Right renal pelvis (tissue), 4 donors: ENCODE data around the gene MTNR1B. TPM values are rescaled to one million over a fixed set of nuclear protein-coding genes. Genes with fewer than 3 reads are reported as not detected.

Source experiments
- DNase-seq, 4 donors: peaks; one replicate each; pipeline ENCODE4 v3.0.0-alpha.2; 2013; ENCODE audit warnings: low read depth in 4 of 4, low spot score in 3 of 4, missing footprints in 1 of 4
- polyA plus RNA-seq, 4 donors: library from polyadenylated mRNA; unstranded; fragments of 120-200 nt; gene quantifications; one replicate each; pipeline ENCODE4 v1.2.1, GENCODE V29; 2013; ENCODE audit not compliant: insufficient read length in 4 of 4

The MTNR1B gene
- polyA plus RNA-seq, 4 donors, result not detected

DNA sequence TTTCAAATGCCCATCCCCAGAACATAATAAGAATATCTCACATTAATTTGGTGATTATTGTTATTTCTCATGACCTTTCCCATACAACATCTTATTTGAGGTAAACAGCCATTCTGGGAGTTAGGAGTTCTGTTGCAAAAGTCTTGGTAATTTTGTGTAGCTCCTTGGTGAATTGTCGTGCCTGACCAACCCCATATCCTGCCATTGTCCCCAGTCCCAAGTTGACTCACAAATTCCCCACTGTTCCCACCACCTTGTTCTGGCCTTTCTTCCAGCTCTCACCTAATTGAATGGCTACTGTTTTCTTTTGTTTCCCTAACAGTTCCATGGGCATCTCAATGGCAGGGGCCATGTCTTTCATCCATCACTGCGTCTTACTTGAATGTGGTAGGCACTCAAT is 8.0 kb downstream of the MTNR1B start:
- DNase-seq, result no peak

DNA sequence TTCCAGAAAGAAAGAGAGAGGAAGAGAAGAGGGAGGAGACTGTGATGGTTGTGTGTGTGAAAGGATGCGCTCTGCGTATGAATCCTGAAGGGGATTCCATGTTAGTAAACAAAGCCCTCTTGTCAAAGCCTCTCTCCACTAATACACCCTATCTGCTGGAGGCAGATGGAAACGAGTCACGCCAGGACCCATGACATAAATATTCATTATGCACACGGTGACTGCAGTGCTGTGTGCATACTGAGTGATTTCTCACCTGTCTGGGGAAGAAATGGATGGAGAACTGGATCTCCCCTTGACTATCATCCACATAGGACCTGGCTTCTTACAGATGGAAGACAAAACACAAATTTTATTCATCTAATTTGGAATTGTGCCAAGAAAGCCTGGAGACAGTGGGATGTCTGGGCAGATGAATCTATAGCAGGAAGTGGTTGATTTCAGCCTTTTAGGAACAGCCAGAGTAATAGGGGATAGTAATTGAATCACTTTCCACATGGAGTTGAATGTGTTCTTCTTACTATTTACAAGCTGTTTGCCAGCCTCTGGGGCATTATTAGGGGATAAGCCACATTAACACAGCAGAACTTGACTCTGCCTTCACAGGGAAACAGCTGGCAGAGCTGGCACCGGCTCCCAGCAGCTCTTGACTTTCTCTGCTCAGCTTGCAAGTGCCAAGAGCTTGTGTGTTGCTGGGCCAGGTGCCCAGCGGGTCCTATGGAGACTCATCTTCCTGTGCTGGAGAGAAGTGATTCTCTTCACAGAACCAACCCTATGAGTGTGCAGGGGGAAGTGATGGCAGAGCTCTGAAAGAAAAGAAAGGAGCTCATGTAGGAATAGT is 9.0 kb downstream of the MTNR1B start:
- no peak for DNase-seq

DNA sequence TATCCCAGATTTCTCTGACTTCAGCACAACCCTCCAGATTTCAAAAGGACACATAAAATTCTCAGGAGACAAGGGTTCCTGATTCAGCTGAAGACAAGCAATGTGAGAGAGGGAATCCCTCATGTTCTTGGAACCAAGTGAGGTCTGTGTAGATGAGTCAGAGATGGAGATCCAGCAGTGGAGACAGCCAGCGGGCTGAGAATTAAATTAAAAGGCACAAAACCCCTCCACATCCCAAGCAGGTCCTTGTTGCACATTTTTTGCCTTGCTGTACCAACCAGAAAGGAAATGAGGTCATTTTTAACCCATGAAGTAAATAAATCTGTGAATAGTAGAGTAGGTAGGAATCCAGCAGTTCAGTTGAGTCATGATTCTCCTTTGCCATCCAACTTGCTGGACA is 9.7 kb downstream of the MTNR1B start:
- no peak for DNase-seq

DNA sequence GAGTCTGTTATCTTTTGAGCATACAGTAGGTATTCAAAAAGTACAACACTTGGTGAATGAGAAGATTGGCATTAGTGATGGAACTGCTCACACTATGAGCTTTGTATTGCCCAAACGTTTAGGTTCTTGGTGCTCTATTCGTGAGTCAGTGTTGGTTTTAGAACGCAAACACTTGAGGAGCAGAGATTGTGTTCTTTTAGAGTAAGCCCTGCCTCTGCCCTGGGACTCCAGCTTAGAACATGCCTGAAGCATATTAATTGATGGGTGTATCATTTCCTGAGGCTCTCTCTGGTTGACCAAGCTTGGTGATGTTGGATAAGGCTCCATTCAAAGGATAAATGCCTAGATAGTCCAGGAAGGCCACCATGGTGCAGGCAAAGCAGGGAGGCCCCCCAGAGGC is 10.9 kb downstream of the MTNR1B start:
- DNase-seq, result no peak

DNA sequence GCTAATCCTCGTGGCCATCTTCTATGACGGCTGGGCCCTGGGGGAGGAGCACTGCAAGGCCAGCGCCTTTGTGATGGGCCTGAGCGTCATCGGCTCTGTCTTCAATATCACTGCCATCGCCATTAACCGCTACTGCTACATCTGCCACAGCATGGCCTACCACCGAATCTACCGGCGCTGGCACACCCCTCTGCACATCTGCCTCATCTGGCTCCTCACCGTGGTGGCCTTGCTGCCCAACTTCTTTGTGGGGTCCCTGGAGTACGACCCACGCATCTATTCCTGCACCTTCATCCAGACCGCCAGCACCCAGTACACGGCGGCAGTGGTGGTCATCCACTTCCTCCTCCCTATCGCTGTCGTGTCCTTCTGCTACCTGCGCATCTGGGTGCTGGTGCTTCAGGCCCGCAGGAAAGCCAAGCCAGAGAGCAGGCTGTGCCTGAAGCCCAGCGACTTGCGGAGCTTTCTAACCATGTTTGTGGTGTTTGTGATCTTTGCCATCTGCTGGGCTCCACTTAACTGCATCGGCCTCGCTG is 12.1 kb downstream of the MTNR1B start:
- no peak for DNase-seq

DNA sequence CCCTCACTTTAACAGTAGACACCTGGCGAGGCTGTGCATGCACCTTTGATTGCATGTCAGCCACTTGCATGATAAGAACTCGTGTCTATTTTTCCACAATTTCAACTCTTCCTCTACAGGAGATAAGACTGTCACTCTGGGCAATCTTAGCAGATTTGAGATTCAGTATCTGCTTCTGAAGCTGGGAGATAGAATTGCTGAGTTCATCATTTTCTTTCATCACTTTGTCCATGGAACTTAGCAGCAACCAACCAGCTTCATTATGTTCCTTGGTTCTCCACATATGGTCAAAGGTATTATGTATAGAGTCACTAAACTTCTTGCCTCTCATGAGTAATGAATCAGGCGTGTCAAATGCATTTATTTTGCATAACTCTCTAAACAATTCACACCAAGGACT is 17.1 kb downstream of the MTNR1B start:
- no peak for DNase-seq

DNA sequence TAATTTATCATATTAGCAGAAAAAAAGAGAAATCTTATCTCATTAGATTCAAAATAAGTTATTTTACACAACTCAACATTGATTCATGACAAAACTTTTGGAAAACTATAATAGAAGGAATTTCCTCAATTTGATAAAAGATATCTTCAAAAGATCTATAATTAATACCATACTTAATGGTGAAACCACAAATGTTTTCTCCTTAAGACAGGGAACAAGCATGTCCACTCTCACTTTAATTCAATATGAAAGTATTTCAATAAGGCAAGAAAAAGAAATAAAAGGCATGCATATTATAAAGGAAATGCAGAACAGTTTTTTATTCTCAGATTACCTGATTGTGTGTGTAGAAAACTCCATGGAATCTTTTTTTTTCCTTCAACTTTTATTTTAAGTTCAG is 23.6 kb downstream of the MTNR1B start:
- no peak for DNase-seq

DNA sequence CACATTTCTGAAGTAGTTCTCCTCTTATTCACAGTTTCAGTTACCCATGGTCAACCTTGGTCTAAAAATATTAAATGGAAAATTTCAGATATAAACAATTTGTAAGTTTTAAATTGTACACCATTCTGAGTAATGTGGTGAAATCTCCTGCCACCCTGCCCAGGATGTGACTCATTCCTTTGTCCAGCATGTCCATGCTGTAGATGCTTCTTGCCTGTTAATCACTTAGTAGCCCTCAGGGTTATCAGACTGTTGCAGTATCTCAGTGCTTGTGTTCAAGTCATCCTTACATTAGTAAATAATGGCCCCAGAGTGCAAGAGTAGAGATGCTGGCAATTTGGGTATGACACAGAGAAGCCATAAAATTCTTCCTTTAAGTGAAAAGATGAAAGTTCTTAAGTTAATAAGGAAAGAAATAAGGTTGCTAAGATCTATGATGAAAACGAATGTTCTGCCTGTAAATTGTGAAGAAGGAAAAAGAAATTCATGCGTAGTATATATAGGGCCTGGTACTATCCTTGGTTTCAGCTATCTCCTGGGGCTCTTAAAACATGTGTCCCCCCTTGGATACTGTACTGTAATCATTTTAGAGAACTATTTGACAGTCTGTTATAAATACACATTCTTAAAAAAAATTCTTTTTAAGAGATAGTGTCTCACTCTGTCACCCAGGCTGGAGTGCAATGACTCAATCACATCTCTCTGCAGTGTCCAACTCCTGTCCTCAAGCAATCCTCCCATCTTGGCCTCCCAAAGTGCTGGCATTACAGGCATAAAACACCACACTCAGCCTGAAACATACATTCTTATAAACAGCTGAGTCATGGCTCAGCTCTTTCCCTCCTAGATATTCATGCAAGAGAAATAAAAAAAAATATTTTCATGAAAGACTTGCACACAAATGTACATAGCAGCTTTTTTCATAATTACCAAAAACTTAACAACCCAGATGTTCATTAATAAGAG is 31.3 kb downstream of the MTNR1B start:
- no peak for DNase-seq

DNA sequence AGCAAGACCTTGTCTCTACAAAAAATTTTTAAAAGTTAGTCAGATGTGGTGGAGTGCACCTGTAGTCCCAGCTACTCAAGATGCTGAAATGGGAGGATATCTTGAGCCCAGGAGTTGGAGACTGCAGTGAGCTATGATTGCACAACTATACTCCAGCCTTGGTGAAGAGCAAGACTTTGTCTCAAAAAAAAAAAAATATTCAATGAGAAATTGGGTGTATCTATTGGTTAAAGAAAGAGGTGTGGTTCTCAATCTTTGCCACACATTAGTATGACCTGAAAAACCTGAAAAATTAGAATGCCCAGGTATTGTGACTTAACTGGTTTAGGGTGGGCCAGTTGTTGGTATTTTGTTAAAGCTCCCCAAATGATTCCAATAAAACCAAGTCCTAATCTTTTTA is 32.4 kb downstream of the MTNR1B start:
- DNase-seq, result no peak

DNA sequence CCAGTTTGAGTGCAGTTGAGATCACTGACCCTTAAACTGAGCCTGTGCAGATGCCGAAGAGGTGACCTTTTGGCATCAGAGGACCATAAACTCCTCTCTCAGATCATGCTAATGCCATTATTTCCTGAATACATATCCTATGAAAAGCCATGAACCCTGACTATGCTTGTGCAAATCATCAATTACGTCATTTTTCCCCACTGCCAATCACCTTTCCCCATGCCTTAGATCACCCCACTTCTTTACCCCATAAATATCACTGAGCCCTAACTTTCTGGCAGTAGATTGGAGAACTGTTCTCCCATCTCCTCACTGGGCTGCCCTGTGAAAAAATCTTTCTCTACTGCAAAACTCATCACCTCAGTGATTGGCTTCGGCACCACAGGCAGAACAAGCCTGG is 32.9 kb downstream of the MTNR1B start:
- no peak for DNase-seq

DNA sequence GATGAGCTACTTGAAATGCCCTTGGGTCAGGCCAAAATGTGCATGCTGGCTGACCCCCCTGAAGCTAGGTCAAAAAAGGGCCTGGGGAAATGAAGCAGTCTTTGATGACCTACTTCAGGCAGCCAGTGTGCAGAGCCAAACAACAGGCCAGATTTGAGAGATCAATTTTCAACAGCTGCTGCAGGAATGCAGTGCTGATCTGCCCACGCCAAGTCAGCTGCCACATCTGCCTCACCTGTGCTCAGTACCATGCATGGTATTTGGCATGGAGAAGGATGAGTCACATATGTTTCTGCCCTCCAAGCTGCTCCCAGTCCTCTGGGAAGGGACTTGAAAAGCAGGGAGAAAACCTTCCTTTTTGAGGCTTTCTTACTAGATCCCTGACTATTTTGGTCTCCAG is 35.8 kb downstream of the MTNR1B start:
- DNase-seq, result no peak

DNA sequence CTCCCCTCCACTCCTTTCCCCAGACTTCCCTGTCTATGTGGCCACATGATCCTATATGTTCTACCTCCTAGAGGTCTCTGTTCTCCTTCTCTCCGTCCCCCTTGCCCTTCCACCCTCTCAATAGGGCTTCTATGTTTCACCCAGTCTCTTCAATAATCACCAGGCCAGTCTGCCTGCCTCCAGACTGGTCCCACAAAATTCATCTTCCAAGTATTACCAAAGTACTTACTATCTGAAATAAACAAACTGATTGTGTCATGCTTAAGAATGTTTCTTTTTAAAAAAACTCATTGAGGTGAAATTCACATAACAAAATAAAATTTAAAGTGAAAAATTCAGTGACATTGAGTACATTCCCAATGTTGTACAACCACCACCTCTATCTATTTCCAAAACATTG is 44.2 kb downstream of the MTNR1B start:
- DNase-seq, result no peak

DNA sequence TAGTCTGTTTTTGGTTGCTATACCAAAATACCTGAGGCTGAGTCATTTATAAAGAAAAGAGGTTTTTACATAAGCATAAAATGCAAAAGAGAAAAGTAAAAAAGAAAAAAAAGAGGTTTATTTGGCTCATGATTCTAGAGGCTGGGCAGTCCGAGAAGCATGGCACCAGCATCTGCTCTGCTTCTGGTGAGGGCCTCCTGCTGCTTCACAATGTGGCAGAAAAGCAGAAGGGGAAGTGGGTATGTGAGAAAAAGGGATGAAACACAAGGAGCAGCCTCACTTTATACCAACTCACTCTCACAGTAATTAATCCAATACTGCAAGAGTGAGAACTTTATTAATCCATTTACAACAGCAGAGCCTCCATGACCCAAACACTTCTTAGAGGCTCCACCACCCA is 47.1 kb downstream of the MTNR1B start:
- no peak for DNase-seq

DNA sequence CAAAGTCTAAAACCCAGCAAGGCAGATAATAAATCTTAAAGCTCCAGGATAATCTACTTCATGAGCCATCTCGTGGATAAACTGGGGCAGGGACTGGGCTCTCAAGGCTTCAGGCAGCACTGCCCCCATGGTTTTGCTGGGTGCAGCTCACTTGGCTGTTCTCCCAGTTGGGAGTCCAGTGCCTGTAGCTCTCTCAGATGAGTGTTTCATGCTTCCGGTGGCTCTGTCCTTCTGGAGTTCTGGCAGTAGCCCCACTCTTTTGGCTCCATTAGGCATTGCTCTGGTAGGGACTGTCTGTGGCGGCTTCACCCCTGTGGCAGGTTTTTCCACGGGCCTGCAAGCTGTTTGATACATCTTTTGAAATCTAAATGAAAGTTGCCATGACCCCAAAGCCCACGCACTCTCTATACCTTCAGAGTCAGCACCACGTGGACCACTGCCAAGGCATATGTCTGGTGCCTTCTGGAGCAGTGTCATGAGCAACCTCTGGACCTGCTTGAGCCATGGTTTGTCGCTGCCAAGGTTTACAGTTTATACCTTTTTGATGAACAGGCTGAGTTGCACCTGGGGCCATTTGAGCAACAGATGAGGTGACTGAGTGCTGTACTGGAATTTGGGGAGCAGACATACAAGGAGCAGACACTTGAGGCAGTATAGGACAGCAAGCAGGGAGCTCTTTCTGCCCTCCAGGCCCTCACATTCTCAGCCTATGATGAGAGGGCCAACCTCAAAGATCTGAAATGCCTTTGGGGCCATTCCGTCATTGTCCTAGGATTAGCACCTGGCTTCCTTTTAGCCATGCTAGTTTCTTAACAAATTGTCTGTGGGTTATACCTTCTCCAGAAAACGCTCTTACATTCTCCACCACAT is 48.6 kb downstream of the MTNR1B start:
- DNase-seq, result no peak

DNA sequence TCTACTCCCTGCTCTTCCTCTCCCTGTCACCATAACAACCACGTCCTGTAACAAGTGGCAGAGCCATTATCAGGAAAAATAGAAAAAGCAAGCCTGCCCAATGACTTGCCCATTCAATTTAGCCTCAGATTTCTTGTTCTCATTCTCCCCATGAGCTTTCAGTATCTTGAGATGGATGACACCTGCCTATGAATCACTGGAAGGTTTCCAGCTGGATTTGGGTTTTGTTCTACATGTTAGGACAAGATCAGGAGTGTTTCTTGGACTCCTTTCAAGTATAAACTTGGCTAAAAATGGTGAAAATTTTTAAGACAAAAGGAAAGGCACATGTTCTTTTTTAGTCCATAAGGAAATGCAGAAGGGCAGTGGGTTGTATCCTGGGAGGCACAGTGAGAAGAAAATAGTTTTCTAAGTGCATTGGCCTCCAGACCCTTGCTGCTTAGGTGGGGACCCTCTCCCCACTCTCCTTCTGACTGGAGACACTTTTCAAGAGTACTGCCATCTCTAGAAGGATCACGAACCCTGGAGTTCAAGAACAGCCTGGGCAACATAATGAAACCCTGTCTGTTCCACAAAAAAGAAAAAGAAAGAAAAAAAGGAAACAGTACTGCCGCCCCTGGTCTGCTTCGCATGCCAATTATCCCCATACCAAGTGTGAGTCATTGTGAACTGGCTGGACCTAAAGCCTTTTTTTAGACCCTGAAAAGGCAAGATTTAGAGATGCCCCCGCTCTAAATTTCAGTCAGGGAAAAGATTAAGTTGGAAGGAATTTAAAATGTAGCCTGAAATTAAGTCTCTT is 51.0 kb downstream of the MTNR1B start:
- DNase-seq, result no peak

DNA sequence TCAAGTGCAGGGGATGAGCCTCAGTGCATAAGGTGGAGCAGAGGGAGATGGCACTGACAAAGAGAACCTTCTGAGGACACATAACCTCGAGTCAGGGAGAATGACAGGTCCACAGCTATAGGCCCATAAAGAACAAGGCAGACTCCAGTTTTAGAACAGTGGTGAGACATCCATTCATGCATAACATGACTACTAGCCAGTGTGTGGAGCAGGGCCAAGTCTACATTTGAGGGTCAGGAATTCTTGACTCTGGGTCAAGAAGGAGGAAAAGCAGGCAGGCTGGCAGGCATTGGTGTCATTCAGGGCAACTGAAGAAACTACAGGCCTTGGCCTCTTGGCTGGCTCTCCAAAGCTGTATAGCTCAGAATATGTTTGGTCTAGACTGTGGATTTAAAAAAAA is 54.9 kb downstream of the MTNR1B start:
- no peak for DNase-seq

DNA sequence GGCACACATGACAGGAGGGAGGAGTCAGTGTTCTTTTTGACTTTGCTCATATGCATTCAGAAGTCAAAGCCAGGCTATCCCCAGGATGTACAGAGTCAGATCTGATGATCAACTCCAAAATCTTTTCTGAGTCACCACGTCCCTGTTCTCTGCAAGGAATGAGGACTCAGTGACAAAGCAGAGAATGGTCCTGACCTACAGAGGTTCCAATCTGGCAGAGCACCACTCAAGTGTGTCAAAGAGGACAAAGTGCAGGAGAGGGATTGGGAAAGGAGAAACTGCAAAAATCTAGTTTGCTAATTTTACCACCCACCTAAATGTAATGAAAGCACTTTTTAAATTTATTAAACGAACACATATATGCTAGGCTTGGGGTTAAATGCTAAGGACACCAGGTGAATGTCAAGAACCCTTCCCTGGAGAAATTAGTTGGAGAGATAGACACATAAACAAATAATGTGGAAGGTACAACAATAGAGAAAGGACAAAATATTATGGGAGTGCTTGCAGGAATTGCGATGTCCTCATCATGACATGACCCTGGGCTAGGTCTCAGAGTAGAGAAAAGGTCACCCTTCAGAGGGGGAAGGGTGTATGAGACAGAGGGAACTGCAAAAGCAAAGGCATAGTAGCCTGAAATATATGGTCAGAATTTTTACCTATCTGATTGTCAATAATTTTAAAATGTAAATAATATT is 56.3 kb downstream of the MTNR1B start:
- DNase-seq, result no peak

DNA sequence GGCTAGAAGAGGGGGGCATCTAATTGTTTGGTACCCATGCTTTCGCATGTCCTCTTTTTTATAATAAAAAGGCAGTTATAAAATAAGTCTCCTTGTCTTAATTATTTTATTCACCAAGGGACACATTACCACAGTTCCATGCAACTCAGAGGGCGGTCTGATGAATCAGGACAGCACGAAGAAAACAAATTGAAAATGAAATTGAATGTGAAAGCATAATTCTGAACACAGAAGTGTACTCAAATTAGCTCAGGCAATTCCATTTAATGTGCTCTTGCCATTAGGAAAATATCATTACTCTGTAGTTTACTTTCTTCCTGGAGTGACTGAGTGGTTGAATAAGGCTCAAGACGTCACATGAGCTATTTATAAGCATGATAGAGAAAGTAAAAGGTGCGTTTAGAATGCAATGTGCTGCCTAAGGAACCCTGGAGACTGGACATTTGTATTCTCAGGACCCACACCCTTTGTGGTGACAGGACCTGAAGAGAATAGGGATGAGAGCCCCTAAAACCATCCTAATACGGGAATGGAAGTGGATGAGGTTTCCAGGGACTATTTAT is 59.6 kb downstream of the MTNR1B start:
- no peak for DNase-seq

DNA sequence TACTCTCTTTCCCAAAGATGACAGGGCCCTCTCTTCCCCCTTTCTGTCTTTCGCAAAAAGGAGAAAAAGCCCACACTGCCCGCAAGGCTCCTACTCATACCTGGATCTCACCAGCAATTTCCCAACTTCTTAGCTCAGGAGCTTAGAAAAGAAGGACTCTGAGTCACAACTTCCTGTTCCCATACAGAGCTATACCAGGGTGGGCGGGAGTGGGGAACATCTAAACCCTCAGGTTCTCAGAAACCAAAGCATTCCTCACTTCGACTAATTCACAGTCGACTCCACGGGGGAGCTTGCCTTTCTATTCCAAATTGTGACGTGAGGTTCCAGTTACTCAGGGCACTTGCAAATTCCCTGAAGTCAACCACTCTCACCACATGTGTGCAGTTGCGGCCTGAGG is 61.9 kb downstream of the MTNR1B start:
- DNase-seq, result no peak
